ENCODE data around the gene PLSCR1.
A peak's percentile ranks its signal among the peaks of the same experiment; 100 is the strongest.

Gene PLSCR1

GRCh38 chr3:146473726-146474125 is 70.7 kb downstream of the PLSCR1 start:
- no peak for DNase-seq (ENCODE audit: low read depth in 2 of 2)

GRCh38 chr3:146472611-146473010 is 71.8 kb downstream of the PLSCR1 start:
- no peak for DNase-seq (ENCODE audit: low read depth in 2 of 2)

- no peak for DNase-seq (ENCODE audit: low read depth in 2 of 2)
These were observed 73.4 kb downstream of the PLSCR1 start for GRCh38 chr3:146471012-146471411.

GRCh38 chr3:146470425-146470990 is 73.9 kb downstream of the PLSCR1 start:
- no peak for DNase-seq (ENCODE audit: low read depth in 2 of 2)

- DNase-seq (ENCODE audit: low read depth in 2 of 2) = peak; percentile 43 to 44
These were observed 75.0 kb downstream of the PLSCR1 start, which contains the start of gene PLSCR2 for GRCh38 chr3:146469150-146470017. Gene PLSCR2 (minus strand): TSS chr3:146469561. CDS start chr3:146459904, 9,657 bp downstream.

GRCh38 chr3:146468671-146469149 is 75.7 kb downstream of the PLSCR1 start:
- no peak for DNase-seq (ENCODE audit: low read depth in 2 of 2)

GRCh38 chr3:146468234-146468633 is 76.2 kb downstream of the PLSCR1 start:
- DNase-seq (ENCODE audit: low read depth in 2 of 2) = no peak

- no peak for DNase-seq (ENCODE audit: low read depth in 2 of 2)
These were observed 77.8 kb downstream of the PLSCR1 start for GRCh38 chr3:146466604-146467003.

- DNase-seq (ENCODE audit: low read depth in 2 of 2) = no peak
These were observed 78.5 kb downstream of the PLSCR1 start for GRCh38 chr3:146465693-146466465.

All from activated CD8-positive, alpha-beta memory T cell treated with anti-CD3 and anti-CD28 coated beads for 4 hours (primary cell).